Measurements from ENCODE around the gene APMAP.
"Not testable (repeated sequence)": the region's sequence is repeated elsewhere in the genome, so short reads cannot be mapped to it uniquely, and the experiment has no call there.

Gene APMAP

DNA sequence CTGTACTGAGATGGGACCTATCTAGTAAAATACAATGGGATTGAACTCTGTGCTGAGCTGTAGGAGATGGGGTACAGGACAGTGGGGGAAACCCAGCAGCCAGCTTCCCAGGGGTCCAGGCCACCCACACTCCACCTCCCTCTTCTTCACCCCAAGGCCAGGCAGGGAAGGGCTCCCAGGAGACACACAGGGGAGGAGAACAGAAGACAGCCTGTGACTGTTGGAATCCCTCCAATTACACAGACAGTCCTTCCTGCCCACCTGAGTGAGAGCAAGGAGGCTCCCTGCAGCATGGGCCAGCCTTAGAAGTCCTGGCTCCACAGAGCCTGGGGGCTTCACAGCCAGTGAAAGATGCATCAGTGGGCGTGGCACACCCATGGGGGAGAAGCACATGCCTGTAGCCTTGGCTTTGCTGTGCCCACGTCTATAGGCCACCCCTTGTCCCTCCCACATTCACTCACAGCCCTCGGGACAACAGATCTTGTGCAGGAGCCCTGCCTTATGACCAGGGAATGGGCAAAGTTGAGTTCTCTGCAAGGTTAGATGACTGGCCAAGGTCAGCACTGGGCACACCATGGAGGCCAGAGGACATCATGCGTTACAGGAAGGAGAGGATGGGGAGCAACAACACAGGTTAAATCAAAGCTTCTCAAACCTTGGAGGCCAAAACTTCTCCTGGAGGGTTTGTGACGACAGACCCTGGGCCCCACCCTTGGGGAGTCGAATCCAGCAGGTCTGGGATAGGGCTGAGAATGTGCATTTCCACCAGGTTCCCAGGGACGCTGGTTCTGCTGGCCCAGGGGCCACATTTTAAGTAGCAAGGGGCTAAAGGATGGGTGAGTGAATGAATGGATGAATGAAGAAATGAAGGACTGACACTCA is 55.8 kb downstream of the APMAP start:
- in situ Hi-C loops (cut with HindIII; ENCODE audit: low sequenced_read_pairs): no loop called here

GRCh38 chr20:24935766-24936525 is 56.6 kb downstream of the APMAP start:
- in situ Hi-C loops (cut with HindIII; ENCODE audit: low sequenced_read_pairs): no loop called here

- in situ Hi-C loops (cut with HindIII; ENCODE audit: low sequenced_read_pairs): no loop called here
Measured at GRCh38 chr20:24935140-24935539, 57.4 kb downstream of the APMAP start.

DNA sequence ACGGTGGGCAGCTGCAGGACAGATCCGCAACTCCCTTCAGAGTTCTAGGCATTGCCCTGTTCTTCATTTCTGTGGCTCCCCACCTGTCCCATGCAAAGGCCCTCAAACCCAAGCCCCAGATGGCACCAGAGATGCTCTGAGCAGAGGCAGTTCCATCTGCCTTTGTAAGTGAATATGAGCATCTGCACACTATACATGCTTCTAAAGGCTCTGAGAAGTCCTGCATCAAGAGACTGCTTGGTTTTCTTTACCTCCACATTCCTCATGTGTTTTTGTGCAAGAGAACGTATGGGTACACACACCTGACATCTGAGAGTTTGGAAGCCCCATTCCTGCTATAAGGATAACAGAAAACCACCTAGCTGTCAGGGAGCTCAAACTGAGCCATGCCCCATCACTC is 57.8 kb downstream of the APMAP start:
- in situ Hi-C loops (cut with HindIII; ENCODE audit: low sequenced_read_pairs): no loop called here

- in situ Hi-C loops (cut with HindIII; ENCODE audit: low sequenced_read_pairs): no loop called here
Measured at GRCh38 chr20:24934101-24934661, 58.4 kb downstream of the APMAP start.

GRCh38 chr20:24933266-24933908 is 59.2 kb downstream of the APMAP start:
- in situ Hi-C loops (cut with HindIII; ENCODE audit: low sequenced_read_pairs): no loop called here

DNA sequence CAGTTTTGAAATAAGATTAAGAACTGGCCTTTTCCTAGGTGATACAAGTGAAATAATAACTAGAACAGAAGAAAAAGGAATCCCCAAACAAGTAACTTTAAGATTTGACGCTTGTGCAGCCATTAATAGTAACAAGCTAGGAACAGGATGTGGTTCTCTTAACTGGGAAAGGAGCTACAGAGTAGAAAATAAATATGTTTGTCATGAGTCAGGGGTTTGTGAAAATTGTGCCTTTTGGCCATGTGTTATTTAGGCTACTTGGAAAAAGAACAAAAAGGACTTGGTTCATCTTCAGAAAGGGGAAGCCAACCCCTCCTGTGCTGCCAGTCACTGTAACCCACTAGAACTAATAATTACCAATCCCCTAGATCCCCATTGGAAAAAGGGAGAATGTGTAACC is 60.7 kb downstream of the APMAP start:
- in situ Hi-C loops (cut with HindIII; ENCODE audit: low sequenced_read_pairs): not testable (repeated sequence)

DNA sequence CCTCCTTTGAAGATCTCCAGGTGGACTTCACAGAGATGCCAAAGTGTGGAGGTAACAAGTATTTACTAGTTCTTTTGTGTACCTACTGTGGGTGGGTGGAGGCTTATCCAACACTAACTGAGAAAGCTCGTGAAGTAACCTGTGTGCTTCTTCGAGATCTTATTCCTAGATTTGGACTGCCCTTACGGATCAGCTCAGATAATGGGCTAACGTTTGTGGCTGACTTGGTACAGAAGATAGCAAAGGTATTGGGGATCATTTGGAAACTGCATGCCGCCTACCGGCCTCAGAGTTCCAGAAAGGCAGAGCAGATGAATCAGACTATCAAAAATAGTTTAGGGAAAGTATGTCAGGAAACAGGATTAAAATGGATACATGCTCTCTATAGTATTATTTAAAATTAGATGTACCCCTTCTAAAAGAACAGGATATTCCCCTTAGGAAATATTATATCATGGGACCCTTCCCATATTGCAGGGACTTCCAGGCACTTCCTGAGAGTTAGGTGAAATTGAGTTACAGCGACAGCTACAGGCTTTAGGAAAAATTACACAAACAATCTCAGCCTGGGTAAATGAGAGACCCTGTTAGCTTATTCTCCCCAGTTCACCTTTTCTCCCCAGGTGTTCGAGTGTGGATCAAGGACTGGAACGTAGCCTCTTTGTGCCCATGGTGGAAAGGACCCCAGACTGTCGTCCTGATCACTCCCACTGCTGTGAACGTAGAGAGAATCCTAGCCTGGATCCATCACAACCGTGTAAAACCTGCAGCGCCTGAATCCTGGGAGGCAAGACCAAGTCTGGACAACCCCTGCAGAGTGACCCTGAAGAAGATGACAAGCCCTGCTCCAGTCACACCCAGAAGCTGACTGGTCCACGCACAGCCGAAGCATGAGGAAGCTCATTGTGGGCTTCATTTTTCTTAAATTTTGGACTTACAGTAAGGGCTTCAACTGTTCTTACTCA is 61.5 kb downstream of the APMAP start:
- in situ Hi-C loops (cut with HindIII; ENCODE audit: low sequenced_read_pairs): not testable (repeated sequence)

- in situ Hi-C loops (cut with HindIII; ENCODE audit: low sequenced_read_pairs): not testable (repeated sequence)
Measured at GRCh38 chr20:24929867-24930723, 62.5 kb downstream of the APMAP start.

- in situ Hi-C loops (cut with HindIII; ENCODE audit: low sequenced_read_pairs): not testable (repeated sequence)
Measured at GRCh38 chr20:24929259-24929658, 63.3 kb downstream of the APMAP start.

- in situ Hi-C loops (cut with HindIII; ENCODE audit: low sequenced_read_pairs): not testable (repeated sequence)
Measured at GRCh38 chr20:24920706-24921105, 71.8 kb downstream of the APMAP start.

- in situ Hi-C loops (cut with HindIII; ENCODE audit: low sequenced_read_pairs): not testable (repeated sequence)
Measured at GRCh38 chr20:24919665-24920064, 72.9 kb downstream of the APMAP start.

DNA sequence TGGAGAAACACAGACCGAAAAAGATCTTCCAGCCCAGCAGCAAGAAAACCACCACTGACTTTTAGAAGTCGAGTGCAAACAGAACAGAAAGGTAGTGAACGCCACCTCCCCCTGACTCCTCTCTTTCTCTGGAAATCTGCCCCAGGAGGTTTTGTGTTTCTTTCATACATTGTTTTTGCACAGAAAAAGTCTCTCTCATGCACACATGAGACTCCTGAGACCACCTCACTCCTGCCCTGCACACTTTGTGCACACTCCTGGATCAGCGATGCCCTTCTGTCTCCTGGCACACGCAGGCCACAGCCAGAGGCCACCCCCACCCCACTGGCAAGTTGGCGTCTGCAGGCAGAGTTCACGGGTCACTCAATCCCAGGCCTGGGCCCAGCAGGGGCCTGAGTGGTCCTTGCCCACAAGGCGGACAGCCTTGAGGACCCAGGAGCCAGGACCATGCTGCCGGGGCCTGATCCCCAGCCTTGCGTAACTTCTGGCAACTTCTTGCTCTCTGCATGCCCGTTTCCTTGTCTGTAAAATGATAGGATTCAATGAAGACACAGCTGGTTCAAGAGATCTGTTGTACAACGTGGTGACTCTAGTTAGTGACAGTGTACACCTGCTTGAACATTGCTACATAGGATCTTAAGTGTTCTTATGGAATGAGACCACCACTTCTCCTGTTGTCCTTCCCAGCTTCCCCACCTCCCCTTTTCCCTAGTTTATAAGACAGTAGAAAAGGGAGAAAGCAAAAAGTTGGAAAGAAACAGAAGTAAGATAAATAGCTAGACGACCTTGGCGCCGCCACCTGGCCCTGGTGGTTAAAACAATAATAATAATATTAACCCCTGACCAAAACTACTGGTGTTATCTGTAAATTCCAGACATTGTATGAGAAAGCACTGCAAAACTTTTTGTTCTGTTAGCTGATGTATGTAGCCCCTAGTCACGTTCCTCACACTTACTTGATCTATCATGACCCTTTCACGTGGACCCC is 73.7 kb downstream of the APMAP start:
- in situ Hi-C loops (cut with HindIII; ENCODE audit: low sequenced_read_pairs): no loop called here

- in situ Hi-C loops (cut with HindIII; ENCODE audit: low sequenced_read_pairs): no loop called here
Measured at GRCh38 chr20:24917797-24918578, 74.6 kb downstream of the APMAP start.

GRCh38 chr20:24917056-24917455 is 75.5 kb downstream of the APMAP start:
- in situ Hi-C loops (cut with HindIII; ENCODE audit: low sequenced_read_pairs): no loop called here

DNA sequence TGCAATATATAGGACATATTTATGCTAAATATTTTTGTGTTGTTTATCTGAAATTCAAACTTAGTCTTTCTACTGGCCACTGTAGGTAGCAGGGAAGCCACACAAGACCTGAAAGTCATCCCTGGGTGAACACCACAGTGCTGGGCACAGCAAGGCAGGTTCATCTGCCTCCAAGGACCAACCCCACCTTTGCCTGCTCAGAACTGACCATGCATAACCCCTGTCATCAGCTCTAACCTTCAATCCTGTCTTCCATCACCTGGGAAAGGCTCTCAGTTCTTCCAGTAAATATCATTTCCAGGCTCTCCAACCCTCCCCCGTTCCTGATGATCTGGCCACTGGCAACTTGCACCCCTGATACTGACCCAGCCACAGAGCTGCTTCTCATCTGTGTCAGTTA is 76.1 kb downstream of the APMAP start:
- in situ Hi-C loops (cut with HindIII; ENCODE audit: low sequenced_read_pairs): no loop called here

- in situ Hi-C loops (cut with HindIII; ENCODE audit: low sequenced_read_pairs): no loop called here
Measured at GRCh38 chr20:24915892-24916291, 76.7 kb downstream of the APMAP start.
